ENCODE data around the gene SPATA16.
A peak's percentile ranks its signal among the peaks of the same experiment; 100 is the strongest.

SPATA16 gene

DNA sequence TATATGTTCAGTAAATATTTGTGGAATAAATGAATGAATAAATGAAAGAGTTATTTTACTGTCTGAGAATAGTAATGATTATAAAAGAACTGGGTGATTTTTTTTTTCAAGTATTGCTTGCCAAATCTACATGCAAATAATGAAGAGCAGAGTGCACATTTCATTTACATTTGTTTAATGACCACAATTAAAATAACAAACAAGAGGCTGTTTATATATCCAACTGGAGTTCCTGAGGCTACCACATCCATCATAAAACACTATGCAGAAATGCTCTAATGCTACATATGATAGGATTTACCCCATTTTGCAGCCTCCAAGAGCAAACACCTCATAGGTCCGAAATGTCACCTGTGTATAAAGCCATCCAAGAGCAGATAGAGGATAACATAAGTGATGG, 266.0 kb downstream of the SPATA16 start:
- H3K9ac ChIP-seq (ENCODE audit: low read depth, low read length, poor library complexity, severe bottlenecking), result no peak overlapping the region
- no peaks in the 10 kb centered on the region for H3F3A ChIP-seq (ENCODE audit: low read depth)
- no peaks in the 10 kb centered on the region for H3K27me3 ChIP-seq (ENCODE audit: insufficient read depth, low read length, poor library complexity, severe bottlenecking)
- no peak overlapping the region for H3K4me2 ChIP-seq (ENCODE audit: low read depth, low read length, poor library complexity, severe bottlenecking)
- H4K20me1 ChIP-seq (ENCODE audit: insufficient read depth, low read length, poor library complexity, severe bottlenecking), result no peaks in the 10 kb centered on the region
- H3K4me1 ChIP-seq (ENCODE audit: insufficient read depth, low read length, poor library complexity, severe bottlenecking), result peaks cover 35% of the 10 kb centered on the region
- H3K9me2 ChIP-seq (replicated peaks; ENCODE audit: low read depth, low read length), result no peaks in the 10 kb centered on the region
- H3K9me3 ChIP-seq (ENCODE audit: insufficient read depth, low read depth, low read length), result peaks cover 13% of the 10 kb centered on the region; the same call in 1 of the 2 replicates
- no peak overlapping the region for H2AFZ ChIP-seq (ENCODE audit: low read length)
- H3K36me3 ChIP-seq (ENCODE audit: insufficient read depth, low read length), result no peaks in the 10 kb centered on the region
- no peaks in the 10 kb centered on the region for H3K79me2 ChIP-seq (ENCODE audit: insufficient read depth, low read length)
- no peak overlapping the region for H3K4me3 ChIP-seq (ENCODE audit: low read length, poor library complexity, severe bottlenecking)
- no peak for TF ChIP-seq EZH2phosphoT487 (IDR thresholded peaks at IDR 0.05; ENCODE audit: borderline replicate concordance)
- TF ChIP-seq, protein P1, sequence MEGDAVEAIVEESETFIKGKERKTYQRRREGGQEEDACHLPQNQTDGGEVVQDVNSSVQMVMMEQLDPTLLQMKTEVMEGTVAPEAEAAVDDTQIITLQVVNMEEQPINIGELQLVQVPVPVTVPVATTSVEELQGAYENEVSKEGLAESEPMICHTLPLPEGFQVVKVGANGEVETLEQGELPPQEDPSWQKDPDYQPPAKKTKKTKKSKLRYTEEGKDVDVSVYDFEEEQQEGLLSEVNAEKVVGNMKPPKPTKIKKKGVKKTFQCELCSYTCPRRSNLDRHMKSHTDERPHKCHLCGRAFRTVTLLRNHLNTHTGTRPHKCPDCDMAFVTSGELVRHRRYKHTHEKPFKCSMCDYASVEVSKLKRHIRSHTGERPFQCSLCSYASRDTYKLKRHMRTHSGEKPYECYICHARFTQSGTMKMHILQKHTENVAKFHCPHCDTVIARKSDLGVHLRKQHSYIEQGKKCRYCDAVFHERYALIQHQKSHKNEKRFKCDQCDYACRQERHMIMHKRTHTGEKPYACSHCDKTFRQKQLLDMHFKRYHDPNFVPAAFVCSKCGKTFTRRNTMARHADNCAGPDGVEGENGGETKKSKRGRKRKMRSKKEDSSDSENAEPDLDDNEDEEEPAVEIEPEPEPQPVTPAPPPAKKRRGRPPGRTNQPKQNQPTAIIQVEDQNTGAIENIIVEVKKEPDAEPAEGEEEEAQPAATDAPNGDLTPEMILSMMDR (conservative IDR thresholded peaks at IDR 0.05; ENCODE audit: low read length), result no peak

- Histone ChIP-seq H3K27me3 (ENCODE audit: insufficient read depth, low read length, poor library complexity, severe bottlenecking) (no peaks in the 10 kb centered on the region), H3K79me2 (ENCODE audit: insufficient read depth, low read length) (no peaks in the 10 kb centered on the region), H3K9me3 (ENCODE audit: insufficient read depth, low read depth, low read length) (no peaks in the 10 kb centered on the region), H3K4me3 (ENCODE audit: low read length, poor library complexity, severe bottlenecking) (peak overlapping the region; percentile 67), H2AFZ (ENCODE audit: low read length) (no peak overlapping the region), H3K4me2 (ENCODE audit: low read depth, low read length, poor library complexity, severe bottlenecking) (peak overlapping the region; percentile 72), H3K36me3 (ENCODE audit: insufficient read depth, low read length) (no peaks in the 10 kb centered on the region), H3K4me1 (ENCODE audit: insufficient read depth, low read length, poor library complexity, severe bottlenecking) (peaks cover 41% of the 10 kb centered on the region), H3K9ac (ENCODE audit: low read depth, low read length, poor library complexity, severe bottlenecking) (no peak overlapping the region), H3K9me2 (replicated peaks; ENCODE audit: low read depth, low read length) (no peaks in the 10 kb centered on the region), H3F3A (ENCODE audit: low read depth) (peaks cover 3% of the 10 kb centered on the region; the same call in 1 of the 2 replicates), H4K20me1 (ENCODE audit: insufficient read depth, low read length, poor library complexity, severe bottlenecking) (no peaks in the 10 kb centered on the region)
- TF ChIP-seq, protein P1 (conservative IDR thresholded peaks at IDR 0.05; ENCODE audit: low read length), result no peak
- no peak for TF ChIP-seq EZH2phosphoT487 (IDR thresholded peaks at IDR 0.05; ENCODE audit: borderline replicate concordance)
These were observed 271.1 kb downstream of the SPATA16 start for GRCh38 chr3:172869784-172870518.

- Histone ChIP-seq H3K4me2 (ENCODE audit: low read depth, low read length, poor library complexity, severe bottlenecking) (peak overlapping the region; percentile 72), H2AFZ (ENCODE audit: low read length) (no peak overlapping the region), H3F3A (ENCODE audit: low read depth) (peaks cover 3% of the 10 kb centered on the region; the same call in 1 of the 2 replicates), H4K20me1 (ENCODE audit: insufficient read depth, low read length, poor library complexity, severe bottlenecking) (no peaks in the 10 kb centered on the region), H3K4me1 (ENCODE audit: insufficient read depth, low read length, poor library complexity, severe bottlenecking) (peaks cover 41% of the 10 kb centered on the region), H3K79me2 (ENCODE audit: insufficient read depth, low read length) (no peaks in the 10 kb centered on the region), H3K9me3 (ENCODE audit: insufficient read depth, low read depth, low read length) (no peaks in the 10 kb centered on the region), H3K9ac (ENCODE audit: low read depth, low read length, poor library complexity, severe bottlenecking) (no peak overlapping the region), H3K36me3 (ENCODE audit: insufficient read depth, low read length) (no peaks in the 10 kb centered on the region), H3K9me2 (replicated peaks; ENCODE audit: low read depth, low read length) (no peaks in the 10 kb centered on the region), H3K27me3 (ENCODE audit: insufficient read depth, low read length, poor library complexity, severe bottlenecking) (no peaks in the 10 kb centered on the region), H3K4me3 (ENCODE audit: low read length, poor library complexity, severe bottlenecking) (peak overlapping the region; percentile 67)
- TF ChIP-seq, protein P1 (conservative IDR thresholded peaks at IDR 0.05; ENCODE audit: low read length), result no peak
- TF ChIP-seq EZH2phosphoT487 (IDR thresholded peaks at IDR 0.05; ENCODE audit: borderline replicate concordance), result no peak
These were observed 271.7 kb downstream of the SPATA16 start for GRCh38 chr3:172869368-172869771.

Measured in Loucy (cell line).